HEK293 (cell line): Measurements from ENCODE around the gene CD83.

Experiments
- CTCF ChIA-PET: fragments of 350-600 bp; formaldehyde crosslinking; extraction: SDS; loops from one replicate; lab custom pipeline; 2021; ENCODE audit warnings: antibody characterized with exemption; lab: Yijun Ruan, JAX
- POLR2A ChIA-PET: fragments of 300-600 bp; formaldehyde crosslinking; extraction: SDS; loops from one replicate; lab custom pipeline; 2020; ENCODE audit warnings: antibody characterized with exemption, inconsistent platforms; lab: Yijun Ruan, JAX
- H3K27ac ChIP-seq: fragments of 200-500 bp; sonication (Bioruptor generic); 2 replicates; pipeline ENCODE4 v1.5.1; 2014; ENCODE audit warnings: low read depth, low read length, control low read depth, inconsistent platforms; ENCODE audit errors: extremely low read depth
- H3K36me3 ChIP-seq, 2 experiments: fragments of 200-500 bp in 1 of 2; sonication (Bioruptor generic) in 1 of 2; 1 replicate in 1 of 2; 2 replicates in 1 of 2; pipeline ENCODE4 v1.5.1; 2014 to 2017; ENCODE audit warnings: inconsistent platforms in 2 of 2, low read length in 2 of 2; ENCODE audit not compliant: control insufficient read depth in 2 of 2, insufficient read depth in 1 of 2
- H3K4me1 ChIP-seq: fragments of 200-500 bp; sonication (Bioruptor generic); 2 replicates; pipeline ENCODE4 v1.5.1; 2014; ENCODE audit warnings: mild to moderate bottlenecking, low read length, inconsistent platforms; ENCODE audit not compliant: control insufficient read depth, insufficient read depth
- H3K4me3 ChIP-seq: 2 replicates; pipeline ENCODE4 v1.5.1; 2011; ENCODE audit warnings: low read depth, mild to moderate bottlenecking, control low read depth, low read length, moderate library complexity
- H3K9me3 ChIP-seq: fragments of 200-500 bp; sonication (Bioruptor generic); 2 replicates; pipeline ENCODE4 v1.5.1; 2014; ENCODE audit warnings: low read depth, low read length, inconsistent platforms; ENCODE audit not compliant: control insufficient read depth, insufficient read depth
- BCL6B ChIP-seq: fragments of 450-650 bp; formaldehyde crosslinking; IDR thresholded peaks from 2 replicates; pipeline ENCODE4 v1.5.1; 2017; ENCODE audit warnings: missing biosample characterization, missing genetic modification characterization
- EGR2 ChIP-seq: fragments of 450-650 bp; formaldehyde crosslinking; IDR thresholded peaks from 2 replicates; pipeline ENCODE4 v1.5.1; 2016; ENCODE audit warnings: low read depth, missing biosample characterization, missing genetic modification characterization
- KLF16 ChIP-seq: fragments of 450-650 bp; formaldehyde crosslinking; IDR thresholded peaks from 2 replicates; pipeline ENCODE4 v1.5.1; 2017; ENCODE audit warnings: missing biosample characterization, missing genetic modification characterization
- PATZ1 ChIP-seq: fragments of 450-650 bp; formaldehyde crosslinking; IDR thresholded peaks from 2 replicates; pipeline ENCODE4 v1.5.1; 2016; ENCODE audit warnings: missing biosample characterization, missing genetic modification characterization
- TRIM28 ChIP-seq: IDR thresholded peaks from 2 replicates; pipeline ENCODE4 v1.6.1; 2011; ENCODE audit warnings: low read length, control low read depth, borderline replicate concordance
- YY2 ChIP-seq: fragments of 450-650 bp; formaldehyde crosslinking; IDR thresholded peaks from 2 replicates; pipeline ENCODE4 v1.5.1; 2016; ENCODE audit warnings: missing biosample characterization, missing genetic modification characterization
- ZBTB1 ChIP-seq: fragments of 450-650 bp; formaldehyde crosslinking; IDR thresholded peaks from 2 replicates; pipeline ENCODE4 v1.5.1; 2016; ENCODE audit warnings: missing biosample characterization, missing genetic modification characterization
- ZBTB11 ChIP-seq: fragments of 450-650 bp; formaldehyde crosslinking; conservative IDR thresholded peaks from 2 replicates; pipeline ENCODE4 v1.5.1; 2016; ENCODE audit warnings: low read depth, missing biosample characterization, missing genetic modification characterization
- ZBTB8A ChIP-seq: fragments of 450-650 bp; formaldehyde crosslinking; IDR thresholded peaks from 2 replicates; pipeline ENCODE4 v1.5.1; 2016; ENCODE audit warnings: missing biosample characterization, missing genetic modification characterization
- ZNF146 ChIP-seq: fragments of 450-650 bp; formaldehyde crosslinking; IDR thresholded peaks from 2 replicates; pipeline ENCODE4 v1.5.1; 2016; ENCODE audit warnings: missing biosample characterization, missing genetic modification characterization
- ZNF175 ChIP-seq: fragments of 450-650 bp; formaldehyde crosslinking; IDR thresholded peaks from 2 replicates; pipeline ENCODE4 v1.5.1; 2016; ENCODE audit warnings: missing biosample characterization, missing genetic modification characterization
- ZNF23 ChIP-seq: fragments of 450-650 bp; formaldehyde crosslinking; IDR thresholded peaks from 2 replicates; pipeline ENCODE4 v1.5.1; 2016; ENCODE audit warnings: missing biosample characterization, missing genetic modification characterization, borderline replicate concordance
- ZNF248 ChIP-seq: fragments of 450-650 bp; formaldehyde crosslinking; IDR thresholded peaks from 2 replicates; pipeline ENCODE4 v1.5.1; 2017; ENCODE audit warnings: missing biosample characterization, missing genetic modification characterization
- ZNF341 ChIP-seq: fragments of 450-650 bp; formaldehyde crosslinking; IDR thresholded peaks from 2 replicates; pipeline ENCODE4; 2016; ENCODE audit warnings: low read depth, missing biosample characterization, missing genetic modification characterization
- ZNF362 ChIP-seq: fragments of 450-650 bp; formaldehyde crosslinking; IDR thresholded peaks from 2 replicates; pipeline ENCODE4 v1.5.1; 2016; ENCODE audit warnings: missing biosample characterization, missing genetic modification characterization
- ZNF449 ChIP-seq: fragments of 450-650 bp; formaldehyde crosslinking; IDR thresholded peaks from 2 replicates; pipeline ENCODE4 v1.5.1; 2017; ENCODE audit warnings: missing biosample characterization, mild to moderate bottlenecking, missing genetic modification characterization, moderate library complexity
- ZNF48 ChIP-seq: fragments of 450-650 bp; formaldehyde crosslinking; IDR thresholded peaks from 2 replicates; pipeline ENCODE4 v1.5.1; 2016; ENCODE audit warnings: missing biosample characterization, missing genetic modification characterization
- ZNF510 ChIP-seq: fragments of 450-650 bp; formaldehyde crosslinking; IDR thresholded peaks from 2 replicates; pipeline ENCODE4 v1.5.1; 2018; ENCODE audit warnings: mild to moderate bottlenecking, missing genetic modification characterization, missing biosample characterization; ENCODE audit not compliant: insufficient replicate concordance
- ZNF530 ChIP-seq: fragments of 450-650 bp; formaldehyde crosslinking; IDR thresholded peaks from 2 replicates; pipeline ENCODE4 v1.5.1; 2016; ENCODE audit warnings: low read depth, missing biosample characterization, missing genetic modification characterization
- ZNF585B ChIP-seq: fragments of 450-650 bp; formaldehyde crosslinking; IDR thresholded peaks from 2 replicates; pipeline ENCODE4 v1.5.1; 2016; ENCODE audit warnings: missing biosample characterization, missing genetic modification characterization
- ZNF664 ChIP-seq: fragments of 450-650 bp; formaldehyde crosslinking; IDR thresholded peaks from 2 replicates; pipeline ENCODE4 v1.5.1; 2016; ENCODE audit warnings: missing biosample characterization, missing genetic modification characterization
- ZNF704 ChIP-seq: fragments of 450-650 bp; formaldehyde crosslinking; IDR thresholded peaks from 2 replicates; pipeline ENCODE4 v1.5.1; 2016; ENCODE audit warnings: missing biosample characterization, missing genetic modification characterization
- ZSCAN4 ChIP-seq: fragments of 450-650 bp; formaldehyde crosslinking; IDR thresholded peaks from 2 replicates; pipeline ENCODE4 v1.5.1; 2017; ENCODE audit warnings: missing biosample characterization, missing genetic modification characterization

The CD83 gene

GRCh38 chr6:14127611-14128010 lies 10.0 kb downstream of the CD83 start (continued):
- TF ChIP-seq ZNF146 (tag by site-specific recombination), result no peak
- TF ChIP-seq, all 188 proteins: peak for 0

GRCh38 chr6:14128012-14128411 lies 10.4 kb downstream of the CD83 start:
- H3K4me1 ChIP-seq, result peaks cover 4% of the 10 kb centered on the region; the same call in 1 of the 2 replicates
- H3K36me3 ChIP-seq, result no peaks in the 10 kb centered on the region
- H3K4me3 ChIP-seq, result no peak overlapping the region
- no peak overlapping the region for H3K27ac ChIP-seq
- ChIA-PET CTCF (interaction anchor here (0.6 to 9.9 kb wide), 4 partner anchors 9 to 939 kb away, joined by 3 to 85 read pairs (median 14); partner anchors contain the start of gene CD83), POLR2A (no interaction called here)
- no peaks in the 10 kb centered on the region for H3K9me3 ChIP-seq
- TF ChIP-seq ZNF530 (tag by site-specific recombination) (no peak), PATZ1 (no peak), ZSCAN4 (no peak), EGR2 (tag by site-specific recombination) (no peak), KLF16 (tag by site-specific recombination) (no peak), ZNF585B (tag by site-specific recombination) (no peak), ZNF510 (tag by site-specific recombination) (no peak), ZNF341 (tag by site-specific recombination) (peak; percentile 62), BCL6B (no peak), ZBTB8A (no peak), ZNF48 (no peak), ZBTB1 (tag by site-specific recombination) (no peak), ZNF664 (tag by site-specific recombination) (no peak), ZNF449 (tag by site-specific recombination) (no peak), ZBTB11 (tag by site-specific recombination) (no peak), ZNF248 (tag by site-specific recombination) (no peak), ZNF362 (tag by site-specific recombination) (no peak), YY2 (no peak), ZNF175 (tag by site-specific recombination) (no peak), ZNF23 (no peak), ZNF704 (tag by site-specific recombination) (no peak), TRIM28 (no peak)
